ENCODE measurements around the gene EIF4A3.

DNA sequence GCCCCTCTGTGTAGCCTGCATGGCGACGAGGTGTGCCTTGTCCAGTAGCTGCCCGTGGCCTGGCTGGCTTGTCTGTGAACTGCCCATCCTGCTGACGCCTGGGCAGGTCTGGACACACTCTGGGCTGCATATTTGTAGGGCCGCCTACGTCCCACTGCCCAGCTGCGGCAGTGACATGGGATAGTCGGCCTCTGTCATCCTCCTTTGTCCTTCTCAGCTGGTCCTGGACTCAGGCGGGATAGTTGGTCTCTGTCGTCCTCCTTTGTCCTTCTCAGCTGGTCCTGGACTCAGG lies 37.4 kb upstream of the EIF4A3 start:
- TF ChIP-seq CTCF (IDR thresholded peaks at IDR 0.05) (no peak), POLR2A (IDR thresholded peaks at IDR 0.05) (no peak)

All from esophagus squamous epithelium (tissue), 4 donors.